SK-N-SH (cell line): ENCODE data around the gene MUSK. TPM values are rescaled to one million over a fixed set of nuclear protein-coding genes. Genes with fewer than 3 reads are reported as not detected.
A peak's percentile ranks its signal among the peaks of the same experiment; 100 is the strongest.

Experiments used
- CHD2 ChIP-seq: fragments of 150-350 bp; IDR thresholded peaks from 2 replicates; pipeline ENCODE4 v1.6.1; 2018; ENCODE audit warnings: low read length; ENCODE audit not compliant: partially characterized antibody
- CTCF ChIP-seq: fragments of 200-600 bp; sonication (generic); IDR thresholded peaks from 2 replicates; pipeline ENCODE4 v1.6.1; 2017; ENCODE audit warnings: antibody characterized with exemption, mild to moderate bottlenecking, moderate library complexity
- ELF1 ChIP-seq: IDR thresholded peaks from 2 replicates; pipeline ENCODE4 v1.4.0; 2012
- EP300 ChIP-seq, 2 experiments: IDR thresholded peaks; 2 replicates each; pipeline versions ENCODE4 v1.4.0 to v1.6.1; 2012; ENCODE audit warnings: borderline replicate concordance in 1 of 2, low read depth in 1 of 2, low read length in 1 of 2
- EZH2phosphoT487 ChIP-seq: fragments of 200-600 bp; sonication (generic); IDR thresholded peaks from 2 replicates; pipeline ENCODE4 v1.6.1; 2017; ENCODE audit warnings: low read depth, mixed run types, mild to moderate bottlenecking, antibody characterized with exemption, moderate library complexity, borderline replicate concordance
- FOSL2 ChIP-seq: IDR thresholded peaks from 2 replicates; pipeline ENCODE4 v1.4.0; 2012; ENCODE audit warnings: low read depth, mild to moderate bottlenecking, moderate library complexity, borderline replicate concordance
- FOXJ3 ChIP-seq: sonication (generic); formaldehyde crosslinking; IDR thresholded peaks from 2 replicates; pipeline ENCODE4 v1.5.1; 2020; ENCODE audit warnings: mild to moderate bottlenecking, missing genetic modification reagents
- FOXM1 ChIP-seq: IDR thresholded peaks from 2 replicates; pipeline ENCODE4 v1.4.0; 2012; ENCODE audit warnings: low read depth, mild to moderate bottlenecking
- GABPA ChIP-seq: IDR thresholded peaks from 2 replicates; pipeline ENCODE4 v1.4.0; 2012; ENCODE audit warnings: low read depth, mild to moderate bottlenecking
- GATA2 ChIP-seq: sonication (generic); formaldehyde crosslinking; IDR thresholded peaks from 2 replicates; pipeline ENCODE4 v1.5.0; 2020; ENCODE audit warnings: mild to moderate bottlenecking, missing genetic modification reagents
- JUND ChIP-seq: IDR thresholded peaks from 2 replicates; pipeline ENCODE4 v1.4.0; 2012
- MAX ChIP-seq: IDR thresholded peaks from 2 replicates; pipeline ENCODE4 v1.4.0; 2012; ENCODE audit warnings: low read depth
- MEF2A ChIP-seq: IDR thresholded peaks from 2 replicates; pipeline ENCODE4 v1.4.0; 2012; ENCODE audit warnings: low read depth, borderline replicate concordance
- MXI1 ChIP-seq: IDR thresholded peaks from 2 replicates; pipeline ENCODE4 v1.6.1; 2012; ENCODE audit warnings: mild to moderate bottlenecking, low read depth, low read length, improper control_type of control experiment
- NFIC ChIP-seq: IDR thresholded peaks from 2 replicates; pipeline ENCODE4 v1.4.0; 2012; ENCODE audit warnings: borderline replicate concordance
- PBX3 ChIP-seq: IDR thresholded peaks from 2 replicates; pipeline ENCODE4; 2012
- POLR2AphosphoS5 ChIP-seq: IDR thresholded peaks from 2 replicates; pipeline ENCODE4 v1.6.1; 2012; ENCODE audit warnings: low read depth, low read length
- RAD21 ChIP-seq: IDR thresholded peaks from 2 replicates; pipeline ENCODE4 v1.6.1; 2012; ENCODE audit warnings: mild to moderate bottlenecking, low read length
- RCOR1 ChIP-seq: fragments of 150-350 bp; IDR thresholded peaks from 2 replicates; pipeline ENCODE4 v1.6.1; 2017; ENCODE audit warnings: antibody characterized with exemption, low read length
- REST ChIP-seq: IDR thresholded peaks from 2 replicates; pipeline ENCODE4 v1.6.1; 2012; ENCODE audit warnings: mild to moderate bottlenecking, low read depth, low read length, moderate library complexity
- RFX5 ChIP-seq: IDR thresholded peaks from 2 replicates; pipeline ENCODE4 v1.6.1; 2012; ENCODE audit warnings: mild to moderate bottlenecking, improper control_type of control experiment, low read length
- RXRA ChIP-seq: IDR thresholded peaks from 2 replicates; pipeline ENCODE4 v1.4.0; 2012; ENCODE audit warnings: low read depth, mild to moderate bottlenecking, borderline replicate concordance
- SIN3A ChIP-seq: IDR thresholded peaks from 2 replicates; pipeline ENCODE4 v1.6.1; 2012; ENCODE audit warnings: low read depth, mild to moderate bottlenecking, low read length, moderate library complexity, borderline replicate concordance
- SMC3 ChIP-seq: IDR thresholded peaks from 2 replicates; pipeline ENCODE4 v1.6.1; 2012; ENCODE audit warnings: low read depth, low read length, improper control_type of control experiment
- TCF12 ChIP-seq: IDR thresholded peaks from 2 replicates; pipeline ENCODE4 v1.4.0; 2012
- polyA plus RNA-seq, 3 experiments: library from polyadenylated mRNA; depleted of rRNA; stranded (reverse); fragments of >200 nt; gene quantifications; 2 replicates each; pipeline ENCODE4 v1.2.3, GENCODE V29; 2012

The MUSK gene
- polyA plus RNA-seq, 1 of the 3 experiments (the other 2 are of a cell fraction), result not detected

- TF ChIP-seq MAX (no peak), RCOR1 (0 out of 2 replicates have a peak, but pooled peaks have one; percentile 36), MXI1 (no peak), JUND (no peak), RFX5 (no peak), GABPA (no peak), ELF1 (no peak), MEF2A (no peak), NFIC (no peak), FOSL2 (no peak), REST (no peak), POLR2AphosphoS5 (no peak), GATA2 (peak; percentile 46; the same call in 1 of the 2 replicates), CTCF (no peak), PBX3 (no peak), TCF12 (no peak), RXRA (no peak), FOXM1 (no peak), SMC3 (no peak), SIN3A (no peak), EP300 (IDR thresholded peaks at IDR 0.05; ENCODE audit: borderline replicate concordance in 1 of 2, low read depth in 1 of 2, low read length in 1 of 2) (peak in 1 of 2 experiments; percentile 78; a peak in 2 of 4 replicates), RAD21 (peak; percentile 32), FOXJ3 (CRISPR knock-in tag) (0 out of 2 replicates have a peak, but pooled peaks have one; percentile 46), CHD2 (peak; percentile 38), EZH2phosphoT487 (no peak)
Observed at GRCh38 chr9:110707419-110707818, 38.8 kb downstream of the MUSK start (continued).
